Endothelial cell (in vitro differentiated cells): ENCODE results near the gene JOSD1. TPM values are rescaled to one million over a fixed set of nuclear protein-coding genes. Genes with fewer than 3 reads are reported as not detected.

Experiments
- DNase-seq: peaks from one replicate; pipeline ENCODE4 v3.0.0; 2021; ENCODE audit warnings: low spot score
- H3K27ac Mint-ChIP-seq: one replicate; pipeline ENCODE4 v1.8.0; 2021; ENCODE audit warnings: mixed read lengths, inconsistent platforms; ENCODE audit not compliant: unreplicated experiment
- H3K27me3 Mint-ChIP-seq: one replicate; pipeline ENCODE4 v1.8.0; 2021; ENCODE audit warnings: mild to moderate bottlenecking, moderate library complexity, mixed read lengths, inconsistent platforms; ENCODE audit not compliant: unreplicated experiment
- H3K36me3 Mint-ChIP-seq: one replicate; pipeline ENCODE4 v1.8.0; 2021; ENCODE audit warnings: mild to moderate bottlenecking, low read depth, mixed read lengths, inconsistent platforms; ENCODE audit not compliant: unreplicated experiment
- H3K4me1 Mint-ChIP-seq: one replicate; pipeline ENCODE4 v1.8.0; 2021; ENCODE audit warnings: mild to moderate bottlenecking, mixed read lengths, inconsistent platforms; ENCODE audit not compliant: unreplicated experiment
- H3K4me3 Mint-ChIP-seq: one replicate; pipeline ENCODE4 v1.8.0; 2021; ENCODE audit warnings: mild to moderate bottlenecking, mixed read lengths, inconsistent platforms; ENCODE audit not compliant: unreplicated experiment
- H3K9me3 Mint-ChIP-seq: one replicate; pipeline ENCODE4 v1.8.0; 2021; ENCODE audit warnings: mixed read lengths, inconsistent platforms; ENCODE audit not compliant: unreplicated experiment
- total RNA-seq: library from RNA; stranded (reverse); fragmentation: NEBNext Ultra II Directional; extraction: Animal tissue kit (Norgen Biotek cat#: 25700); gene quantifications from one replicate; pipeline ENCODE4 v1.2.1, GENCODE V29; 2021; ENCODE audit not compliant: unreplicated experiment
- TF ChIP-seq, protein P1 (sequence below): fragments of 200-600 bp; sonication (generic); IDR thresholded peaks from one replicate; pipeline ENCODE4 v1.5.0; 2021; ENCODE audit warnings: antibody characterized with exemption; ENCODE audit not compliant: unreplicated experiment

JOSD1 gene
- total RNA-seq, 1 donor from 2014 or later = 49.6 TPM

DNA sequence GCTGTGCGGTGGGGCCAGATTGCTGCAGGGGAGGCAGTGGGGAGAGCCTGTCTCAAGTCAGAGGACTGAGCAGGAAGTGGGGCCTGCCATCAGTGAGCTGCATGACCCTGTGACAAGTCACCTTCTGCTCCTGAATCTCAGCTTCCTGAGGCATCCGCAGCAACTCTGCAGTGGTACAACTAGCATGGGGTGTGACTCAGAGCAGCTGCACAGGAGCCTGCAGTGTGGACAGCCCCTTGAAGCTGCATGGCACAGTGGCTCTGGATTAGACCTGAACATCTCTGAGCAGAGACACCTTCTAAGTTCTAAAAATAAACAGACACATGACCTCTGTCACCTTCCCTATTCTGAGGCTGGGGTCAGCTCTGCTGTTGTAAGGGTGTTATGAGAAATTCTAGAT, 62.5 kb downstream of the JOSD1 start:
- no peak overlapping the region for H3K27ac Mint-ChIP-seq
- no peak overlapping the region for H3K4me3 Mint-ChIP-seq
- TF ChIP-seq, protein P1, sequence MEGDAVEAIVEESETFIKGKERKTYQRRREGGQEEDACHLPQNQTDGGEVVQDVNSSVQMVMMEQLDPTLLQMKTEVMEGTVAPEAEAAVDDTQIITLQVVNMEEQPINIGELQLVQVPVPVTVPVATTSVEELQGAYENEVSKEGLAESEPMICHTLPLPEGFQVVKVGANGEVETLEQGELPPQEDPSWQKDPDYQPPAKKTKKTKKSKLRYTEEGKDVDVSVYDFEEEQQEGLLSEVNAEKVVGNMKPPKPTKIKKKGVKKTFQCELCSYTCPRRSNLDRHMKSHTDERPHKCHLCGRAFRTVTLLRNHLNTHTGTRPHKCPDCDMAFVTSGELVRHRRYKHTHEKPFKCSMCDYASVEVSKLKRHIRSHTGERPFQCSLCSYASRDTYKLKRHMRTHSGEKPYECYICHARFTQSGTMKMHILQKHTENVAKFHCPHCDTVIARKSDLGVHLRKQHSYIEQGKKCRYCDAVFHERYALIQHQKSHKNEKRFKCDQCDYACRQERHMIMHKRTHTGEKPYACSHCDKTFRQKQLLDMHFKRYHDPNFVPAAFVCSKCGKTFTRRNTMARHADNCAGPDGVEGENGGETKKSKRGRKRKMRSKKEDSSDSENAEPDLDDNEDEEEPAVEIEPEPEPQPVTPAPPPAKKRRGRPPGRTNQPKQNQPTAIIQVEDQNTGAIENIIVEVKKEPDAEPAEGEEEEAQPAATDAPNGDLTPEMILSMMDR = no peak
- H3K36me3 Mint-ChIP-seq = no peaks in the 10 kb centered on the region
- H3K9me3 Mint-ChIP-seq = no peaks in the 10 kb centered on the region
- H3K4me1 Mint-ChIP-seq = no peaks in the 10 kb centered on the region
- no peak for DNase-seq
- H3K27me3 Mint-ChIP-seq = peaks cover 1% of the 10 kb centered on the region

Other genes with a start within 250 kb of the JOSD1 start
- 0.21 TPM for gene KCNJ4, start 245.7 kb downstream of the JOSD1 start, total RNA-seq
- gene KDELR3, start 232.8 kb downstream of the JOSD1 start, total RNA-seq = 3.7 TPM
- gene DDX17, start 194.6 kb downstream of the JOSD1 start, total RNA-seq = 492 TPM
- 3.5 TPM for gene DMC1, start 130.8 kb downstream of the JOSD1 start, total RNA-seq
- gene FAM227A, start 44.6 kb downstream of the JOSD1 start, total RNA-seq = 2.5 TPM
- 29.7 TPM for gene CBY1, start 44.3 kb downstream of the JOSD1 start, total RNA-seq
- gene TOMM22, start 19.0 kb downstream of the JOSD1 start, total RNA-seq = 108 TPM
- gene GTPBP1, start 5.0 kb upstream of the JOSD1 start, total RNA-seq = 44.5 TPM
- 74.4 TPM for gene SUN2, start 55.1 kb upstream of the JOSD1 start, total RNA-seq
- gene DNAL4, start 93.2 kb upstream of the JOSD1 start, total RNA-seq = 20.2 TPM
- gene NPTXR, start 143.1 kb upstream of the JOSD1 start, total RNA-seq = 0.62 TPM
- gene CBX6, start 171.3 kb upstream of the JOSD1 start, total RNA-seq = 11.0 TPM